Adrenal gland (tissue), 12 donors: ENCODE measurements around the gene AGO4. TPM values are rescaled to one million over a fixed set of nuclear protein-coding genes. Genes with fewer than 3 reads are reported as not detected.
A peak's percentile ranks its signal among the peaks of the same experiment; 100 is the strongest.

Experiments
- DNase-seq, 7 donors: peaks; one replicate each; pipeline ENCODE4 v3.0.0-alpha.2; 2019 to 2020
- H3K27ac ChIP-seq, 5 donors: fragments of 200-600 bp; sonication (generic) in 4 of 5; 1 replicate in 3 of 5; 2 replicates in 2 of 5; pipeline versions ENCODE4 v1.5.1 to v1.8.0; 2016 to 2020; ENCODE audit warnings: mild to moderate bottlenecking in 1 of 5
- H3K27me3 ChIP-seq: fragments of 200-600 bp; 2 replicates; pipeline ENCODE4 v1.8.0; 2021
- H3K36me3 ChIP-seq, 2 donors: fragments of 200-600 bp; replicated peaks in 1 of 2; 1 replicate in 1 of 2; 2 replicates in 1 of 2; pipeline versions ENCODE4 v1.5.1 to v1.8.0; 2018 to 2022
- H3K4me1 ChIP-seq, 2 donors: fragments of 200-600 bp; replicated peaks in 1 of 2; 1 replicate in 1 of 2; 2 replicates in 1 of 2; pipeline versions ENCODE4 v1.5.1 to v1.8.0; 2018 to 2021
- H3K4me3 ChIP-seq, 4 donors: fragments of 200-600 bp; sonication (generic) in 3 of 4; one replicate each; pipeline ENCODE4 v1.5.1; 2016 to 2018
- H3K9me3 ChIP-seq, 3 donors: fragments of 200-600 bp; sonication (generic) in 1 of 3; replicated peaks in 1 of 3; 1 replicate in 2 of 3; 2 replicates in 1 of 3; pipeline versions ENCODE4 v1.5.1 to v1.8.0; 2016 to 2021
- CTCF ChIP-seq, 6 experiments: fragments of 450-650 bp in 4 of 6; fragments of 200-600 bp in 2 of 6; sonication (generic) in 1 of 6; IDR thresholded peaks; 1 replicate in 5 of 6; 2 replicates in 1 of 6; pipeline versions ENCODE4 v1.5.1 to v1.8.0; 2016 to 2021; ENCODE audit warnings: antibody characterized with exemption in 6 of 6, mild to moderate bottlenecking in 2 of 6, moderate library complexity in 1 of 6
- POLR2A ChIP-seq, 2 donors: fragments of 450-650 bp; IDR thresholded peaks; one replicate each; pipeline ENCODE4 v1.6.1; 2017; ENCODE audit warnings: antibody characterized with exemption in 2 of 2, mild to moderate bottlenecking in 2 of 2, moderate library complexity in 1 of 2
- WGBS, 4 donors: extraction: QIAGEN DNeasy Blood & Tissue Kit in 2 of 4; methylation state at CpG; one replicate each; pipeline versions ENCODE4 v1.1.5 to v1.1.7; 2013 to 2017; 5-methylcytosine and 5-hydroxymethylcytosine counted together
- intact Hi-C, 2 donors: fragments of 100-400 bp; cut with DNase I; formaldehyde crosslinking; loops; one replicate each; pipeline versions ENCODE4 v1.14.1 to v1.15.0; 2022 to 2023
- polyA plus RNA-seq, 3 donors: library from polyadenylated mRNA; stranded (reverse); fragments of 200-250 nt in 2 of 3; fragments of 350-450 nt in 1 of 3; fragmentation: Illumina TruSeq in 1 of 3; extraction: RNeasy Lipid Tissue Mini Kit (QIAGEN cat#74804) in 1 of 3; gene quantifications; one replicate each; pipeline ENCODE4 v1.2.3, GENCODE V29; 2013 to 2014
- total RNA-seq, 9 donors: library from RNA; depleted of rRNA in 4 of 9; stranded (reverse); fragments of >200 nt in 4 of 9; fragments of 120-200 nt in 1 of 9; fragmentation: NEBNext Ultra II Directional in 1 of 9; extraction: Animal tissue kit (Norgen Biotek cat#: 25700) in 1 of 9; gene quantifications; one replicate each; pipeline versions ENCODE4 v1.1.0 to v1.2.4, GENCODE V29; 2013 to 2023
- donor health status: healthy with polysubstance abuse.
- donor health status: Bipolar disorder and iron deficiency.
- donor health status: DM: yes; HTN: yes; CAD: no.
- donor health status: DM: no; HTN: no; CAD: no.
- donor health status: DM: no; HTN: no; CAD: no.
- donor health status: DM: yes; HTN: yes; CAD: no.

Gene AGO4
- total and polyA plus RNA-seq, 12 donors, result 4.0 to 12.0 (median 8.4) TPM

DNA sequence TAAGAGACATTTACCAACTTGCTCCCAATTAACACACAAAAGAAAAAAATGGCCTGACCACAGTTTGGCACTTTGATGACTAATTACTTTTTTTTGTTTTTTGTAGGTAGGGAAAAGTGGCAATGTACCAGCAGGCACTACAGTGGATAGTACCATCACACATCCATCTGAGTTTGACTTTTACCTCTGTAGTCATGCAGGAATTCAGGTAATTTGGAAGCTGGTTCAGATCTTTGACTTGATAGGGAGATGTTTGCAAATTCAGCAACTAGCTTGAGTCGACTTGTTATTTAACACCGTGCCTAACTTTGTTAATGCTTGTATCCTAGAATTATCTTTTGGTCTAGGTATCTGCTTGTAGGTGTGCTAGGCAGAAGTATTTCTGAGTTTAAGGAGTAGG is 42.2 kb downstream of the AGO4 start:
- no peaks in the 10 kb centered on the region for H3K9me3 ChIP-seq
- peaks cover 0 to 3% of the 10 kb centered on the region in 2 donors for H3K4me1 ChIP-seq
- H3K36me3 ChIP-seq, result peaks cover 0 to 26% of the 10 kb centered on the region in 2 donors
- no peaks in the 10 kb centered on the region for H3K27me3 ChIP-seq
- intact Hi-C loops, result loop anchor here in 1 of 2 donors (10.0 kb wide), 1 partner anchor 235 kb away; the partner anchor contains the start of genes ADPRS and TEKT2
- DNase-seq, result no peak
- no peak overlapping the region for H3K4me3 ChIP-seq
- no peak overlapping the region for H3K27ac ChIP-seq
- WGBS, 4 donors, result 91 to 100% (median 96%) methylated on average over 2 of the region's 2 CpGs
- TF ChIP-seq POLR2A (IDR thresholded peaks at IDR 0.05) (no peak), CTCF (IDR thresholded peaks at IDR 0.05) (no peak)

DNA sequence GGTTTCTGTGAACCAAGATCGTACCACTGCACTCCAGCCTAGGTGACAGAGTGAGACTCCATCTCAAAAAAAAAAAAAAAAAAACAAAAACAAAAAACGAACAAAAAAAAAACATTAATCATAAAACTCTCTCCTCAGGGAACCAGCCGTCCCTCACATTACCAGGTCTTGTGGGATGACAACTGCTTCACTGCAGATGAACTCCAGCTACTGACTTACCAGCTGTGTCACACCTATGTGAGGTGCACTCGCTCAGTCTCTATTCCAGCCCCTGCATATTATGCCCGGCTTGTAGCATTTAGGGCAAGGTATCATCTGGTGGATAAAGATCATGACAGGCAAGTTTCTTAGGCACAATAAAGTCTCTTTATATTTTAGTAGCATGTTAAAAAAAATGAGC is 42.9 kb downstream of the AGO4 start:
- WGBS, 4 donors, result 80 to 85% (median 82%) methylated on average over 5 of the region's 5 CpGs
- TF ChIP-seq CTCF (IDR thresholded peaks at IDR 0.05), result no peak
- TF ChIP-seq POLR2A (IDR thresholded peaks at IDR 0.05), result no peak
- intact Hi-C loops, result loop anchor here in 1 of 2 donors (10.0 kb wide), 1 partner anchor 234 kb away; the partner anchor contains the start of genes ADPRS and TEKT2
- H3K4me1 ChIP-seq, result peaks cover 0 to 3% of the 10 kb centered on the region in 2 donors
- no peaks in the 10 kb centered on the region for H3K9me3 ChIP-seq
- DNase-seq, result no peak
- no peaks in the 10 kb centered on the region for H3K27me3 ChIP-seq
- H3K36me3 ChIP-seq, result peaks cover 0 to 27% of the 10 kb centered on the region in 2 donors
- H3K4me3 ChIP-seq, result no peak overlapping the region
- no peak overlapping the region for H3K27ac ChIP-seq

DNA sequence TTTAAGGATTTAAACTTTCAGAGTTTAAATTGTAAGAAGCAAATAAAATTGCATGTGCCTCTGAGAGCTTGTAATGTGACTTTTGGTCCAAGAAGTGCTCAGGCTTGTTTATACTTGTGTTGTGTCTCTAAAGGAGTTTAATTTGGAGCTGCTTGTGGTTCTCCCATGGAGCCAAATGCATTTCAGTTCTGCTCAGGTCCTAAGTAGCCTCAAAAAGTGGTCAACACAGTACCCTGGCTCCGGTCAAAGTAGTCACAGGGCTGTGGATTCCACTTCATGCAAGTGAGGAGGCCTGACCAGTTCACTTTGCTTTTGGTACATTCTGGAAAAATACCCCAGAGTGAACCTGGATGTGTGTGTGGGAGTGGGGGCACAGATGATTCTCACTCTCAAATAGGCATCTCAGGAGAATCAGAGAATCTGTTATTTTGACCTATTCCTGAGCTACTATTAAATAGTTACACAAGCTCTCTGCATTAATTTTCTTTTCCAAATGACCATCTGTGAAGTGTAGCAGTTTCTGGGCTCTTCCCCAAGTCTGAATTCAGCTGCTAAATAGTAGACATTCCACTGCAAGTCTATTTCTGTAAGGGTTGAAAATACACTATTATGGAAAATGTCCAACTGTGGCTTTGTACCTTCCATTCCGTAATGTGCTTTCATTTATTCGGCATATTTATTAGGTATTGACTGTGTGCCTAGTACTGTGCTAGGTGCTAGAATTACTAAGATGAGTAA is 43.5 kb downstream of the AGO4 start:
- no peak overlapping the region for H3K27ac ChIP-seq
- TF ChIP-seq CTCF (IDR thresholded peaks at IDR 0.05), result no peak
- TF ChIP-seq POLR2A (IDR thresholded peaks at IDR 0.05), result no peak
- peak in 2 of 7 donors; percentile 4 to 40 for DNase-seq
- 58 to 87% (median 77%) methylated on average over 3 of the region's 3 CpGs for WGBS, 4 donors
- no peak overlapping the region for H3K4me3 ChIP-seq
- peaks cover 0 to 3% of the 10 kb centered on the region in 2 donors for H3K4me1 ChIP-seq
- H3K9me3 ChIP-seq, result no peaks in the 10 kb centered on the region
- H3K27me3 ChIP-seq, result no peaks in the 10 kb centered on the region
- H3K36me3 ChIP-seq, result peaks cover 0 to 27% of the 10 kb centered on the region in 2 donors
- intact Hi-C loops, result loop anchor here in 1 of 2 donors (10.0 kb wide), 1 partner anchor 234 kb away; the partner anchor contains the start of genes ADPRS and TEKT2

DNA sequence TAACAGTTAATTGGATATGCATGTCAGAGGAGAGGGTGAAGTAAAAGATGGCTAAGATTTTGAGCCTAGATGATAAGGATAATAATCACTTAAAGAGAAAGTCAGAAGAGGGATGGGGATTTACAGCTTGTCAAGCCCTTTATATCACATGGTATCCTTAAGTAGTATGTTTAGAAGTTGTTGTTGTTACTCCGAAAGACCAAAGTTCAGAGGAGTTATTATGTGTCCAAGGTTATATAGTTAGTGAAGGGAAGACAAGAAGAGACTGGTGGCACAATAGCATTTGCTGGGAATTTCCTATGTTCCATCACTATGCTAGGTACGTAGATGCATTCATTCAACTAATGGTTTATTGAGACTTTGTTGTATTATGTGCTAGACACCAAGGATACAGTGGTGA is 44.4 kb downstream of the AGO4 start:
- no peaks in the 10 kb centered on the region for H3K27me3 ChIP-seq
- intact Hi-C loops, result loop anchor here in 1 of 2 donors (10.0 kb wide), 1 partner anchor 233 kb away; the partner anchor contains the start of genes ADPRS and TEKT2
- no peak for TF ChIP-seq POLR2A (IDR thresholded peaks at IDR 0.05)
- no peak for TF ChIP-seq CTCF (IDR thresholded peaks at IDR 0.05)
- no peak for DNase-seq
- H3K4me1 ChIP-seq, result peaks cover 0 to 3% of the 10 kb centered on the region in 2 donors
- no peak overlapping the region for H3K27ac ChIP-seq
- no peaks in the 10 kb centered on the region for H3K9me3 ChIP-seq
- no peak overlapping the region for H3K4me3 ChIP-seq
- WGBS, 4 donors, result 44 to 50% (median 50%) methylated on average over 2 of the region's 2 CpGs
- H3K36me3 ChIP-seq, result peaks cover 0 to 27% of the 10 kb centered on the region in 2 donors
